Measurements from ENCODE around the gene PRKACB.
"Not testable (repeated sequence)": the region's sequence is repeated elsewhere in the genome, so short reads cannot be mapped to it uniquely, and the experiment has no call there.

PRKACB gene

DNA sequence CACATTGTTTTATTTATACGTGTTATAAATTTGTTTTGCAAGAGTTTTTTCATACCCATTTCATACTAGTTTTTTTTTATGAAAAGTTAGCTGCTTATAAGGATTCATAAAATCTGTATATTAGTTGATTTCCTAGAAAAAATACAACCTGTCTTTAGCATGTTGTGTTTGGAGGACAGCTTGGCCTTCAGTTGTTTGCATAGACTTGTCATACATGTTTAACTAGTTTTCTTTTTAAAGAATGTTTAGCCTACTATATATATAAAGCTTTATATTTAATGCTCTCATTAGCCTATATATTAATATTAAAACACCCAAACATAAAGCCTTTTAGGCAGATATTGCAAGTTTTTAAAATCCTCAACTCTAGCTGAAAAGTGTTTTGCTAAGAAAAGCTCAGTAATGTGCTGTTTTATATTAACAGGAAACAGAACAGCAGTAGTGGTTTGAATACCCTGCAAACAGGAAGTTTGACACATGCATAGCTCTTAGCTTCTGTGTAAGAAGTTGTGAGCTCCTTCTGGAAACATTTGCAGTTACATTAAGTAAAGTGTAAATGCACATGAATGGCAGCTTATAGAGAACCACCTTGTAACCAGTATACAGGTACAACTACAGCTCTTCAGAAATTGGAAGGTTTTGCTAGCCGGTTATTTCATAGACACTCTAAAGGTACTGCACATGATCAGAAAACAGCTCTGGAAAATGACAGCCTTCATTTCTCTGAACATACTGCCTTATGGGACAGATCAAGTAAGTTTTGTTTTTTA lies at the start of gene PRKACB:
TSS of gene PRKACB (plus strand) at position 476 of the 770 bp plus-strand sequence. CDS start at position 567, 91 bp downstream.
- CTCF ChIA-PET = interaction anchor here (0.8 to 8.5 kb wide), 13 partner anchors 12 to 628 kb away, joined by 3 to 71 read pairs (median 4); partner anchors contain the start of gene TTLL7
- TF ChIP-seq, protein P1, sequence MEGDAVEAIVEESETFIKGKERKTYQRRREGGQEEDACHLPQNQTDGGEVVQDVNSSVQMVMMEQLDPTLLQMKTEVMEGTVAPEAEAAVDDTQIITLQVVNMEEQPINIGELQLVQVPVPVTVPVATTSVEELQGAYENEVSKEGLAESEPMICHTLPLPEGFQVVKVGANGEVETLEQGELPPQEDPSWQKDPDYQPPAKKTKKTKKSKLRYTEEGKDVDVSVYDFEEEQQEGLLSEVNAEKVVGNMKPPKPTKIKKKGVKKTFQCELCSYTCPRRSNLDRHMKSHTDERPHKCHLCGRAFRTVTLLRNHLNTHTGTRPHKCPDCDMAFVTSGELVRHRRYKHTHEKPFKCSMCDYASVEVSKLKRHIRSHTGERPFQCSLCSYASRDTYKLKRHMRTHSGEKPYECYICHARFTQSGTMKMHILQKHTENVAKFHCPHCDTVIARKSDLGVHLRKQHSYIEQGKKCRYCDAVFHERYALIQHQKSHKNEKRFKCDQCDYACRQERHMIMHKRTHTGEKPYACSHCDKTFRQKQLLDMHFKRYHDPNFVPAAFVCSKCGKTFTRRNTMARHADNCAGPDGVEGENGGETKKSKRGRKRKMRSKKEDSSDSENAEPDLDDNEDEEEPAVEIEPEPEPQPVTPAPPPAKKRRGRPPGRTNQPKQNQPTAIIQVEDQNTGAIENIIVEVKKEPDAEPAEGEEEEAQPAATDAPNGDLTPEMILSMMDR (IDR thresholded peaks at IDR 0.05; ENCODE audit: control extremely low read depth, extremely low read depth, low read depth, missing control alignments) = no peak
- POLR2A ChIA-PET = no interaction called here
- peak; percentile 18 for DNase-seq (ENCODE audit: extremely low spot score)

DNA sequence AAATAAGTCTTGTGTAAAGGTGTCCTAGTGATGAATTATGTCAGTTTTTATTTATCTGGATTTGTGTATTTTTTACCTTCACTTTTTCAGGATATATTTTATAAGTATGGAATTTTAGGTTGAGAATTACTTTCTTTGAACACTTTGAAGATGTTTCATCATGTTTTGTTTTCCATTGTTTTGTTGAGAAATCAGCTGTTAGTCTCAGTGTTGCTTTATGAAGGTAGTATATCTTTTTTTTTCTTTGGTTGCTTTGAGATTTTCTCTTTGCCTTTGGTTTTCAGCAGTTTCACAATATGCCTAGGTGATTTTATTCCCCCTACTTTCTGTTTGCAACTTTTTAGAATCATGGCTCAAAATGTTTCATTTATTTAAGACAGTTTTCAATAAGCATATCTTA lies 48.8 kb upstream of the PRKACB start:
- POLR2A ChIA-PET = no interaction called here

DNA sequence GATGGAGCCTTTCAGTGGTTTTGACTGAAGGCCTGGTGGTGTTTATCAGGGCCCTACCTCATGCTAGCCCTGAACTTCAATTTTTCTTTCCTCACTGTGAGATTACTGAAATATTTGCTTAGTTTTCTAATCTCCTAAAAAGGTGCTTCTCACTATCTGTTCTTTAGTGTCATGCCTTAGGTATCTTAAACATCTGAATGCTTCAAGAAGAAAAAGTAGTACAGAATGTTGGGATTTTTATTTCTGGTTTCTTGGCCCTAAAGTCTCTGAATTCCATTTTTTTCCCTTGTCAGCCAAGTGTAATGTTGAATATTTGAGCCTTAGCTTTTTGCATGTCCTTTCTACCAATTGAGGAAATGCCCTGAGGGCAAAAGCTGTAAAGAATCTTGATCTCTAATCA lies 47.9 kb upstream of the PRKACB start:
- POLR2A ChIA-PET = no interaction called here
- CTCF ChIA-PET = no interaction called here
- TF ChIP-seq, protein P1 (IDR thresholded peaks at IDR 0.05; ENCODE audit: control extremely low read depth, extremely low read depth, low read depth, missing control alignments) = no peak
- no peak for DNase-seq (ENCODE audit: extremely low spot score)

More for the DNA sequence above, 48.8 kb upstream of the PRKACB start:
- no peak for DNase-seq (ENCODE audit: extremely low spot score)
- CTCF ChIA-PET = interaction anchor here (0.6 to 1.1 kb wide), 2 partner anchors 16 to 593 kb away, joined by 3 read pairs; no protein-coding TSS in a partner anchor
- TF ChIP-seq, protein P1 (IDR thresholded peaks at IDR 0.05; ENCODE audit: control extremely low read depth, extremely low read depth, low read depth, missing control alignments) = no peak

DNA sequence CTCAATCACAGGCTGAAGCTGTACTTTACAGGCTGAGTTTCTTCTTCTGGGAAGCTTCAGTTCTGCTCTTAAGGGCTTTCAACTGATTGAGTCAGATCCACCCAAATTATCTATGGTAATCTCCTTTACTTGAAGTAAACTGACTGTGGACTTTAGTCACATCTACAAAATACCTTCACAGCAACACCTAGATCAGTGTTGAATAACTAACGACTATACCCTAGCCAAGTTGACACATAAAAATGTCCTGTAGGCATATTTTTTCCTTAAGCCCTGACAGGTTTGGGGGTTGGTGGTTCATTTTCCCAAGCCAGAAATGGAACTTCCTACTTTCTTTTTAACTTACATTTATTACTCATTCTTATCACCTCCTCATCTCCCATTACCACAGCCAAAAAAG lies 42.9 kb upstream of the PRKACB start:
- ChIA-PET POLR2A (no interaction called here), CTCF (no interaction called here)
- TF ChIP-seq, protein P1 (IDR thresholded peaks at IDR 0.05; ENCODE audit: control extremely low read depth, extremely low read depth, low read depth, missing control alignments) = no peak
- no peak for DNase-seq (ENCODE audit: extremely low spot score)

DNA sequence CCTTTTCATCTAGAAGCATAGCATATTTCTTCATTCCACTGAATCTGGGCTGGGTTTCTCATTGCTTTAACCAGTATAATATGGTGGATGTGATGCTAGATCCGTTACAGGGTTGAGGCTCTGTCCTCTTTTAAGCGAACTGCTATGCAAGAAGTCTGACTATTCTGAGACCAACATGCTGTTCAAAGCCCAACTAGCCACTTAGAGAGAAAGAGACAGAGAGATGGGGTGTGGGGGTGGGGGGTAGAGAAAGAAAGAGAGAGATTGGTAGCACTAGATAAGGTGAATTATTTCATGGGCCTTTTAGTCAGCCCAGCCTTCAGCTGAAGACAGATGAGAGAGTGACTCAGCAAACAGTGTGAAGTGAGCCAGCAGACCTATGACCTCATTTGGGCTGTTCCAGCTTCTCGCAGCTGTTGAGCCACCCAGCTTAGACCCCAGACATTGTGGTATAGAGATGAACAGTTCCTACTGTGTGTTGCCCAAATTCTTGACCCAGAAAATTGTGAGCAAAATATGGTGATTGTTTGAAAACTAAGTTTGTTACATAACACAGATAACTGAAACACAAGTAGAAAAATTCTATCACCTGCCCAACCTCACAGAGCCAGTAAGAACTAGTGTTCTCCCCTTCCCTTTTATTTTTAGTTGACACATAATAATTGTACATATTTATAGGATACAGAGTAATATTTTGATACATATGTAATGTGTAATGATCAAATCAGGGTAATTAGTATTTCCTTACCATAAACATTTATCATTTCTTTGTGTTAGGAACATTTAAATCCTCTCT lies 40.7 kb upstream of the PRKACB start:
- CTCF ChIA-PET = interaction anchor here (0.9 to 1.4 kb wide), 3 partner anchors 11 to 39 kb away, joined by 3 to 4 read pairs (median 3); no protein-coding TSS in a partner anchor
- TF ChIP-seq, protein P1 (IDR thresholded peaks at IDR 0.05; ENCODE audit: control extremely low read depth, extremely low read depth, low read depth, missing control alignments) = no peak

DNA sequence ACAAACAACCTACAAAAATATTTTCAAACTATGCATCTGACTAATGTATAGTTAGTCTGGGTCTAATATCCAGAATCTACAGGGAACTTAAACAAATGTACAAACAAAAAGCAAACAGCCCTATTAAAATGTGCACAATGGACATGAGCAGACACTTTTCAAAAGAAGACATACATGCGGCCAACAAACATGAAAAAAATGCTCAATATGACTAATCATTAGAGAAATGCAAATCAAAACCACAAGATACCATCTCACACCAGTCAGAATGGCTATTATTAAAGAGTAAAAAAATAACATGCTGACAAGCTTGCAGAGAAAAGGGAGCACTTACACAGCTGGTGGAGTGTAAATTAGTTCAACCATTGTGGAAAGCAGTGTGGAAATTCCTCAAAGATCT lies 36.5 kb upstream of the PRKACB start:
- CTCF ChIA-PET = interaction anchor here (1.9 kb wide), 1 partner anchor 15 kb away, joined by 5 read pairs; no protein-coding TSS in a partner anchor
- POLR2A ChIA-PET; DNase-seq (ENCODE audit: extremely low spot score): not testable (repeated sequence)

More for the DNA sequence above, 40.7 kb upstream of the PRKACB start:
- DNase-seq (ENCODE audit: extremely low spot score) = no peak
- POLR2A ChIA-PET = interaction anchor here (1.0 kb wide), 1 partner anchor 26 kb away, joined by 3 read pairs; no protein-coding TSS in a partner anchor

All from GM10248 (cell line).